ENCODE results near the gene KCNH3.
A peak's percentile ranks its signal among the peaks of the same experiment; 100 is the strongest.
"Not testable (repeated sequence)": the region's sequence is repeated elsewhere in the genome, so short reads cannot be mapped to it uniquely, and the experiment has no call there.

Gene KCNH3

DNA sequence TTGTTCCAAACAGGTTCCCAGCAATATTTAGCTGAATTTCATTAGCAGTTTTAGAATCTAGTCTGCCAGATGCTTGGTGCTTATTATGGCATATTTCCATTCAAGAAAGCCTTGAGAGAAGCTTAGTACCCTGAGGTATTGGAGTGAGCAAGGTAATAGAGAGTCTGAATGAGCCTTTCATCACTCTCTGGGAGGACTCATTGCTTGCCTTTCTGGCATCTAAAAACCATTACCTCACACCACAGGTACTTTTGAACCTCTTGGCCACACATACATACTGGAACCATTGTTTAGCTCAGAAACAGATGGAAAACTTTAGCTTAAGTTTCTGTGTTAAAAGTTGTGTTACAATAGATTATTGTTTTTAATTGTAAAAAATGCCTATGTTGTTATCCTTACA is 27.4 kb upstream of the KCNH3 start:
- TF ChIP-seq POLR2AphosphoS5 (IDR thresholded peaks at IDR 0.05; ENCODE audit: low read depth, low read length) (no peak), TAF1 (IDR thresholded peaks at IDR 0.05; ENCODE audit: borderline replicate concordance, low read depth, low read length) (no peak), POLR2A (IDR thresholded peaks at IDR 0.05; ENCODE audit: low read depth, low read length) (no peak)
- no peak for FAIRE-seq

DNA sequence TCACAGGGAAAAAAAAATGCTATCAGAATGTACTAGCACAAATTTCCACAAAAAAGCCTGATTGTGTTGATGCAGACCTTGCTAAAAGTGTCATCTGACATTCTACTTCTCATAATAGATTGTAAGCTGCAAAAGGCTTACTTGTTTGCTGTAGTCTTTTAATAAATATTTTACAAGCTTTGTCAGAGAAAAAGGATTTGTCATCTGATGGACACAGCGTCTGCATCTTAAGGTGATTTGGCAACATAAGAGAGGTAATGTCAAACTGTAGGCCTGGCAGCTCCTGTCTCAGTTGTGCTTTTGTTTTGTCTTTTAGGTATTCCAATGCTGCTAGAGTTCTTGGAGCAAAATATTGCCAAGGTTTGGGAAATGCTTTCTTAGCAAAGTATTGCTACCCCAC is 26.3 kb upstream of the KCNH3 start:
- DNase-seq (ENCODE audit: insufficient read length) = no peak

More for the DNA sequence above, 27.4 kb upstream of the KCNH3 start:
- DNase-seq (ENCODE audit: insufficient read length) = no peak

DNA sequence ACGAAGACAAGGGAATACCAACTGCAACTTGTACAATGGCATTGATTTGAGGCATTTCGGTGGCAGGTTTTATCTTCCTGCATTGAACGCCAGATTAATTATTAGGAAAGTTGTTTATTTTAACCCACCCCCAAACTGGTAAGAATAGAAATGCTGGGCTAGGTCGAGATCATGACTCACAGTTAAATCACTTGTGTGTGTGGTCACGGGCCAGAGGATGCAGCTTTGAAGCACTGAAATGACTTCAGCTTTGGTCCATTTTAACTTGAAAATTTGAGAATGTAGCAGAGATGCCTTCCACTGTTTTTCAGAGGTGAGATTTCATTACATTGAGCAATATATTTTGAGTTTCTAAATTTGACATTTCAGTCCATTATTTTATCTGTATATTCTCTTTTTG is 23.6 kb upstream of the KCNH3 start:
- DNase-seq (ENCODE audit: insufficient read length) = no peak
- no peak for FAIRE-seq
- no peak for TF ChIP-seq POLR2A (IDR thresholded peaks at IDR 0.05; ENCODE audit: low read depth, low read length)
- TF ChIP-seq TAF1 (IDR thresholded peaks at IDR 0.05; ENCODE audit: borderline replicate concordance, low read depth, low read length) = no peak
- no peak for TF ChIP-seq POLR2AphosphoS5 (IDR thresholded peaks at IDR 0.05; ENCODE audit: low read depth, low read length)

More for the DNA sequence above, 26.3 kb upstream of the KCNH3 start:
- TF ChIP-seq POLR2AphosphoS5 (IDR thresholded peaks at IDR 0.05; ENCODE audit: low read depth, low read length) (no peak), TAF1 (IDR thresholded peaks at IDR 0.05; ENCODE audit: borderline replicate concordance, low read depth, low read length) (no peak), POLR2A (IDR thresholded peaks at IDR 0.05; ENCODE audit: low read depth, low read length) (no peak)
- FAIRE-seq = no peak

DNA sequence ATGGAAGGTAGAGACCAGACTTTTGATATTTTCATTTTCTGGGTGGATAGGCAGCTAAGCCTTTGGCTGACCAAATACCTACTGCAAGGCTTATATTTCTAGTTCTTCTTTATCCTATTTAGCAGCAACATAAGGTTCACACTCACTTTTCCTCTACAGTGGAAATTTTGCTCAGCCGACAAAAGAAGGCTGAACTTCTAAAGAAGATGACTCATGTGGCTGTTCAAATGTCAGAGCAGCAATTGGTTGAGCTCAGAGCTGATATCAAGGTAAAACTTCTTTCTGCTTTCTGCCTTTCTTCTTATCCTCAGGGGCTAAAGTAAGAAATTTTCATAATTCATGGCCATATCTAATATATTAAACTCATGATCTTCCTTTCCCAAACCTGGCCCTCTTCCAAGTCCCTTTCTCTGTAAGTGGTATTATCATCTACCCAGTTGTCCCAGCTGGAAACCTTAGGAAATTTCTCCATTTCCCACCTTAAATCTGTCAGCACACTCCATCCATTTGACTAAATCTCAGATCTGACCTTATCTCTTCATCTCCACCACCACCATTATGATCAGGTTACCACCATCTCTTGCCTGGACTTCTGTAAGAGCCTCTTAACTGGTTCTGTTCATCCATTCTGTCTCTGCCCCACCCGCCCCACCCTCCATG is 19.8 kb upstream of the KCNH3 start:
- FAIRE-seq (no peak), DNase-seq (ENCODE audit: insufficient read length) (no peak)
- TF ChIP-seq POLR2A (IDR thresholded peaks at IDR 0.05; ENCODE audit: low read depth, low read length) (no peak), POLR2AphosphoS5 (IDR thresholded peaks at IDR 0.05; ENCODE audit: low read depth, low read length) (no peak), TAF1 (IDR thresholded peaks at IDR 0.05; ENCODE audit: borderline replicate concordance, low read depth, low read length) (no peak)

DNA sequence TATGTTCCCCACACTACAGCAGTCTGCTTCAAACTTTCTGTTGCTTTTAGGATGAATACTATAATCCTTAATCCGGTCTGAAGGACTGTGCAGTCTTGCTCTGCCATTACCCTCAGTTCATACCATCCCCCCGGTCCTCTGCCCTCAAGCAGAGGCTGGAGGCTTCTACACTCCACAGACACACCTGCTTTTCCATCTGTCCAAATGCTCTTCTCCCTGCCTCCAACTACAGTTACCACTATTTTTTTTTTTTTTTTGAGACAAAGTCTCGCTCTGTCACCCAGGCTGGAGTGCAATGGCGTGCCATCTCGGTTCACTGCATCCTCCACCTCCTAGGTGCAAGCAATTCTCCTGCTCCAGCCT is 19.3 kb upstream of the KCNH3 start:
- TF ChIP-seq POLR2AphosphoS5 (IDR thresholded peaks at IDR 0.05; ENCODE audit: low read depth, low read length) = no peak
- no peak for TF ChIP-seq POLR2A (IDR thresholded peaks at IDR 0.05; ENCODE audit: low read depth, low read length)
- TF ChIP-seq TAF1 (IDR thresholded peaks at IDR 0.05; ENCODE audit: borderline replicate concordance, low read depth, low read length) = no peak
- DNase-seq (ENCODE audit: insufficient read length) = no peak
- FAIRE-seq = no peak

DNA sequence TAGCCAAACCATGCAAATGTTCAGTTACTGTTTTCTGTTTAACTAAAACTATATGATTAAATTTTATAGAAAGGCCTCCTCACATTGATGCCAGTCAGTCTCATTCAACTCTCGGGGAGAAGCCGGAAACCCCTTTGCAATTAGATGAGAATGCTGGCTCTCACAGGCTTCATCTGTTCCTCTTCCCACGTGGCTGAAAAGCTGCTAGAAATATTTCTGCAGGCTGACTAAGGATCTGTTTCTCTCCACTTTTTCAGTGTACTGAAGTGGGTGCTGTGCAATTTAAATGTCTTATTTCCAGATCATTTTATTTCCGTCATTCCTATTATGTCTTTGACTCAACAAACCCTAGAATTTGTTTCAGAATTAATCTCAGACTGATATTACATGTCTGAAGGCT is 17.4 kb upstream of the KCNH3 start:
- TF ChIP-seq POLR2AphosphoS5 (IDR thresholded peaks at IDR 0.05; ENCODE audit: low read depth, low read length) (no peak), TAF1 (IDR thresholded peaks at IDR 0.05; ENCODE audit: borderline replicate concordance, low read depth, low read length) (no peak), POLR2A (IDR thresholded peaks at IDR 0.05; ENCODE audit: low read depth, low read length) (no peak)
- DNase-seq (ENCODE audit: insufficient read length) = no peak
- FAIRE-seq = no peak

DNA sequence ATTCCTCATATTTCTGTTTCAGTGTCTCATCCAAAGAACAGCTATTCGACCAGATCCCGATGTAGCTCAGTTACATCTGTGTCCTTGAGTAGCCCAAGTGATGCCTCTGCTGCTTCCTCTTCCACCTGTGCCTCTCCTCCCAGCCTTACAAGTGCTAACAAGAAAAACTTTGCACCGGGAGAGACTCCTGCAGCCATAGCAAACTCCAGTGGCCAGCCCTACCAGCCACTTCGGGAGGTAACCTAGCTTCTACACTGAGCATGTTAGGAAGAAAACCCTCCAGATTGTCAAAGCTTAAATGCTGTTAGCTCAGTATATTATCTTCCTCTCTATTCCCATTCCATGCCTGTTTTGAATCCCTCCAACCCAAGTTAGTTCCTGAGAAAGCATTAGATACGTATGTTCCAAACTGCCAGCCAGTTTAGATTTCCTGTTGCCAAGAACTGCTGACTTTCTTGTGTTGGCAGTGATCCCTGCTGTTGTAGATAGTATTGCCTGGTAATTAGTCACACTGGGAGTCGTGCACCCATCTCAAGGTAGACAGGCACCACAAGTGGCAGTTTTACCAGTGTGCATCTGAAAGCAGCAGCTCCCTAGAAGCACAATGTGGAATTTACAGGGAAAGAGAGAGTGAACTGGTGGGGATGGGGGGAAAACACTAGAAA is 14.0 kb upstream of the KCNH3 start:
- peak; percentile 33 for FAIRE-seq
- TF ChIP-seq TAF1 (IDR thresholded peaks at IDR 0.05; ENCODE audit: borderline replicate concordance, low read depth, low read length) = no peak
- no peak for TF ChIP-seq POLR2A (IDR thresholded peaks at IDR 0.05; ENCODE audit: low read depth, low read length)
- TF ChIP-seq POLR2AphosphoS5 (IDR thresholded peaks at IDR 0.05; ENCODE audit: low read depth, low read length) = no peak

DNA sequence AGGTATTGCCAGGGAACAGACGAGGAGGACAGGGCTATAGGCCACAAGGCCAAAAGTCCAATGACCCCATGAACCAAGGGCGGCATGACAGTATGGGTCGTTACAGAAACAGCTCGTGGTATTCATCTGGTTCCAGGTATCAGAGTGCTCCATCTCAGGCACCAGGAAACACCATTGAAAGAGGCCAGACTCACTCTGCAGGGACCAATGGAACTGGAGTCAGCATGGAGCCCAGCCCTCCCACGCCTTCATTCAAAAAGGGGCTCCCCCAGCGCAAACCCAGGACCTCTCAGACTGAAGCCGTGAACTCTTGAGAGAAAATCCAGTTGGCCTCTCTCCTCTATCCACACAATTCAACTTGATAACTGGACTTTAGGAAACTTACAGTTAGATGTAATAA is 12.9 kb upstream of the KCNH3 start:
- FAIRE-seq (no peak), DNase-seq (ENCODE audit: insufficient read length) (no peak)
- no peak for TF ChIP-seq POLR2AphosphoS5 (IDR thresholded peaks at IDR 0.05; ENCODE audit: low read depth, low read length)
- TF ChIP-seq POLR2A (IDR thresholded peaks at IDR 0.05; ENCODE audit: low read depth, low read length) = no peak
- no peak for TF ChIP-seq TAF1 (IDR thresholded peaks at IDR 0.05; ENCODE audit: borderline replicate concordance, low read depth, low read length)

More for the DNA sequence above, 14.0 kb upstream of the KCNH3 start:
- no peak for DNase-seq (ENCODE audit: insufficient read length)

DNA sequence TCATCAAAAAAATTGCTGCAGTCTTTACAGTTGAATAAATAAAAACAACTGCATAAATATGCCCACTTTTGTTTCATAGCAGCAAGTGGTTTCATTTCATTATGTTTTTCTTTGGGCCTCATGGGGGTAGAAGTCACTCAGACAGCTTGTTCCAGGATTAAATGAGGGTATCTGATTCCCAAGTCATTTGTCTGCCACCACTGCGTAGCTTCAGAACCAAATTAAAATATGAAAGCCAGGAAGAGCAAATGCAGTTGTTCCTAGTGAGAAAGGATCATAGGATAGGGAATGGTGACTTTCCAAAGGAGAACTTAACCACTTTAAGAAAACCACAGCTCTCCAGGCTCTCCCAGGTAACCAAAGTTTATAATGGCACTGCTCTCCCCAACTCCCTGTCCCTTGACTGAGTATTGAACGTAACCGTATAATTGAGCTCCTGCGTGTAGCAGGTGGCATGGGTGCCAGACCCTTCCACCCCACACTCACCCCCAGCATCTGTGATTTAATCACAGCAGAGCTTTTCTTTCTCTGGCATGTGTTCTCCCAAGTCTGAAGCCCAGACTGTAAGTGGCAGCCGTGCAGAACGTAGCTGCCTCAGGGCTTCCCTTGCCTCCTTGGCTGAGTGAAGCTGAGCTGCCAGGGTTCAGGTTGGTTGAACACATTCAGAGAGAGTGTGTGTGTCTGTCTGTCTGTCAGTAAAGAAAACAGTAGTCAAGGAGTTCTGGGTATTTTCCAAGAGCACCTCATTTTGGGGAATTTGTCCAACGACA is 11.3 kb upstream of the KCNH3 start:
- DNase-seq (ENCODE audit: insufficient read length) (no peak), FAIRE-seq (no peak)
- TF ChIP-seq POLR2AphosphoS5 (IDR thresholded peaks at IDR 0.05; ENCODE audit: low read depth, low read length) = no peak

DNA sequence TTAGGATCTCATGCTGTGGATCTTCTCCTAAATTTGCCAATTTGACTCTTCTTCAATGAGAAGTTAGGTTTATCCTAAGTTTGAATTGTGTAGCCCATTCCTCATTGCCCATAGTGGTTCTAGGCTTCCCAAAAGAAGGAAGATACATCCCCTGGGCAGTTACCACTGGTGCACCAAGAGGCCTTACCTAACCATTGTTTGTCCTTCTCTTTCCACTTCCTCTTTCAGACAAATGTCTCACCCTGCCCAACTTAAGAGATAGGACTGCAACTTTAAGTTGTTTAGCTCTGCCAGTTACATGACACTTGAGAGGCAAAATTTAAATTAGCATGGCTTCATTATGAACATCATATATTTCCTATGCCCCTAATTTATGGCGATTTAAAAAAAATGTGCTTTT is 9.4 kb upstream of the KCNH3 start:
- DNase-seq (ENCODE audit: insufficient read length) (no peak), FAIRE-seq (no peak)
- TF ChIP-seq POLR2A (IDR thresholded peaks at IDR 0.05; ENCODE audit: low read depth, low read length) (no peak), TAF1 (IDR thresholded peaks at IDR 0.05; ENCODE audit: borderline replicate concordance, low read depth, low read length) (no peak), POLR2AphosphoS5 (IDR thresholded peaks at IDR 0.05; ENCODE audit: low read depth, low read length) (no peak)

DNA sequence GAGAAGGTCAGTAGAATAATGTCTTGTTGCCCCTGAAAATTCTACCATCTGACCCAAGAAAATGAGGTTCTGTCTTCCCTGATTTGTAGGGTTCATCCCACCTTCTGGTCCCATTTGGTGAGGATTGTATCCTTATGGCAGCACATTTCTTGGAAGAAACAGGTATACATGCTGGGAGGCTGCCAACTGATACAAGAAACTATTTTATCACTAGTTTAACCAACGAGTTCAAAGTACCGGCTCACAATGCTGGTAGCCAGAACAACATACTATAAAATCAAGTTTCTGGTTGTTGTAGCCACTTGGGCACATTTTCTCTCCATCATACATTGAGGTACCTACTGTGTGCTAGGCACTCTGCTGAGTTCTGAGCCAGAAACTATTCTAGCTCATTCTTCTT is 7.1 kb upstream of the KCNH3 start:
- no peak for TF ChIP-seq POLR2AphosphoS5 (IDR thresholded peaks at IDR 0.05; ENCODE audit: low read depth, low read length)
- no peak for TF ChIP-seq POLR2A (IDR thresholded peaks at IDR 0.05; ENCODE audit: low read depth, low read length)
- TF ChIP-seq TAF1 (IDR thresholded peaks at IDR 0.05; ENCODE audit: borderline replicate concordance, low read depth, low read length) = no peak
- FAIRE-seq = no peak
- DNase-seq (ENCODE audit: insufficient read length) = no peak

DNA sequence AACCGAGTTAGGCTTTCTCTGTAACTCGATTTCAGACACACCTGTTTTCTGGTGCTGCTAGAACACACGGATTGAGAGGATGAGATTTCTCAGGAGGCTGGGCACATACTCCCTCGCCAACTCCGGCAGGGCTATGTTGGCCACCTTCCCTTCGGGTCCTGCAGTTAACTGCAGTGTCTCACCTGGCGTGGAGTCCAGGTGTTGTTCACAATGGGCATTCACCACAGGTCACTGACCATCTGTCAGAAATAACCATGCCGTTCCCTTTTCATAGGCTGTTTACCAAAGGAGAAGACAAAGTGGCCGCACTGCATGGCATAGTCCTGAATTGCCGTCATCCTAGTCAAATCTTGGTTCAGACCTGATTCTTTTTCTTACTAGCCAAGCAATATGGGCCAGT is 5.5 kb upstream of the KCNH3 start:
- FAIRE-seq (no peak), DNase-seq (ENCODE audit: insufficient read length) (no peak)
- TF ChIP-seq TAF1 (IDR thresholded peaks at IDR 0.05; ENCODE audit: borderline replicate concordance, low read depth, low read length) (no peak), POLR2A (IDR thresholded peaks at IDR 0.05; ENCODE audit: low read depth, low read length) (no peak), POLR2AphosphoS5 (IDR thresholded peaks at IDR 0.05; ENCODE audit: low read depth, low read length) (no peak)

DNA sequence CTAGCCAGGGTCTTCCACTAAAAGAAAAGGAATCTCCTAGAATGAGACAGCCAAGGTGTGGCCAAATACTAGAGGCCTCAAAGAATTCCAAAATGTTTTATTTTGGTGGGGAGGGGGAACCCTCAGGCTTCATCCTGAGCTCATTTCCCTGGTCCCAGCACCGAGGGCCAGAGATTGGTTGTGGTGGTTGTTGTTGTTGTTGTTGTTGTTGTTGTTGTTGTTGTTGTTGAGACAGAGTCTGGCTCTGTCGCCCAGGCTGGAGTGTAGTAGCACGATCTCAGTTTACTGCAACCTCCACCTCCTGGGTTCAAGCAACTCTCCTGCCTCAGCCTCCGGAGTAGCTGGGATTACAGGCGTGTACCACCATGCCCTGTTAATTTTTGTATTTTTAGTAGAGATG is 4.7 kb upstream of the KCNH3 start:
- FAIRE-seq; DNase-seq (ENCODE audit: insufficient read length): not testable (repeated sequence)
